ENCODE results near the gene RBCK1. TPM values are rescaled to one million over a fixed set of nuclear protein-coding genes. Genes with fewer than 3 reads are reported as not detected.

The RBCK1 gene
- total and polyA plus RNA-seq, 8 donors: 34.9 to 148 (median 44.7) TPM

DNA sequence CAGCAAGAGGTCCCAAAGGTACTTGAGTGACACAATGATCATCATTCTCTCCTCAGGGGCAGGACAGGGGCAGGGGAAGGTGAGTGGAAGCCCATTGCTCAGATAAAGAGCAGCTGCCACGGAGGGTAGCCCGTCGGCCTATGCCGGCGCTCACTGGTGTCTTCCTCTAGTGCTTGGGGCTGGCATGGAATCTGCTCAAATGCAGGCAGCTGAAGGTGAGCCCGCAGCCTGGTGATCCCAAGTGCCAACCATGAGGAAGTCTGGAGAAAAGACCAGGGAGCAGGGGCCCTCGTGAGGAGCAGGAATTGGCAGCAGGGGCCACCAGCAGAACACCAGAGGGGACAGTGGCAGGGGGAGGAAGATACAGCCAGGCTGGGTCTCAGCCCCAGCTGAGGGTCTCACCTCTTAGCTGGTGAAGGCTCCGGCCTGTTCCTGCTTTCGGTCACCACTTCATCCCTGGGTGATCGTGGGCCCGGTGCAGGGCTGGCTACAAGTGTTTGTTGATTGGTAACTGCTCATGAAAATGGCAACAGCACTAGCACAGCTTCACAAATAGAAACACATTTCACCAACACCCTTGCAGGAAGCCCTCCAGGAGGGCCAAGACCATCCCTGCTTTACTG, 24.7 kb downstream of the RBCK1 start:
- TF ChIP-seq, protein P1, sequence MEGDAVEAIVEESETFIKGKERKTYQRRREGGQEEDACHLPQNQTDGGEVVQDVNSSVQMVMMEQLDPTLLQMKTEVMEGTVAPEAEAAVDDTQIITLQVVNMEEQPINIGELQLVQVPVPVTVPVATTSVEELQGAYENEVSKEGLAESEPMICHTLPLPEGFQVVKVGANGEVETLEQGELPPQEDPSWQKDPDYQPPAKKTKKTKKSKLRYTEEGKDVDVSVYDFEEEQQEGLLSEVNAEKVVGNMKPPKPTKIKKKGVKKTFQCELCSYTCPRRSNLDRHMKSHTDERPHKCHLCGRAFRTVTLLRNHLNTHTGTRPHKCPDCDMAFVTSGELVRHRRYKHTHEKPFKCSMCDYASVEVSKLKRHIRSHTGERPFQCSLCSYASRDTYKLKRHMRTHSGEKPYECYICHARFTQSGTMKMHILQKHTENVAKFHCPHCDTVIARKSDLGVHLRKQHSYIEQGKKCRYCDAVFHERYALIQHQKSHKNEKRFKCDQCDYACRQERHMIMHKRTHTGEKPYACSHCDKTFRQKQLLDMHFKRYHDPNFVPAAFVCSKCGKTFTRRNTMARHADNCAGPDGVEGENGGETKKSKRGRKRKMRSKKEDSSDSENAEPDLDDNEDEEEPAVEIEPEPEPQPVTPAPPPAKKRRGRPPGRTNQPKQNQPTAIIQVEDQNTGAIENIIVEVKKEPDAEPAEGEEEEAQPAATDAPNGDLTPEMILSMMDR (IDR thresholded peaks at IDR 0.05): no peak
- Histone ChIP-seq H3K9me3 (no peaks in the 10 kb centered on the region), H3K36me3 (peaks cover 0 to 27% (median 8%) of the 10 kb centered on the region in 3 donors), H3K27me3 (no peaks in the 10 kb centered on the region), H3K4me1 (no peaks in the 10 kb centered on the region), H3K27ac (no peak overlapping the region), H3K4me3 (no peak overlapping the region)
- ATAC-seq (no peak), DNase-seq (peak in 1 of 6 donors; percentile 40), FAIRE-seq (no peak)
- intact Hi-C loops (cut with DNase I): loop anchor here in 2 of 3 donors (10.0 kb wide), 1 partner anchor 78 kb away; no protein-coding TSS in a partner anchor
- WGBS, 2 donors: 88 to 89% methylated on average over 11 of the region's 11 CpGs

DNA sequence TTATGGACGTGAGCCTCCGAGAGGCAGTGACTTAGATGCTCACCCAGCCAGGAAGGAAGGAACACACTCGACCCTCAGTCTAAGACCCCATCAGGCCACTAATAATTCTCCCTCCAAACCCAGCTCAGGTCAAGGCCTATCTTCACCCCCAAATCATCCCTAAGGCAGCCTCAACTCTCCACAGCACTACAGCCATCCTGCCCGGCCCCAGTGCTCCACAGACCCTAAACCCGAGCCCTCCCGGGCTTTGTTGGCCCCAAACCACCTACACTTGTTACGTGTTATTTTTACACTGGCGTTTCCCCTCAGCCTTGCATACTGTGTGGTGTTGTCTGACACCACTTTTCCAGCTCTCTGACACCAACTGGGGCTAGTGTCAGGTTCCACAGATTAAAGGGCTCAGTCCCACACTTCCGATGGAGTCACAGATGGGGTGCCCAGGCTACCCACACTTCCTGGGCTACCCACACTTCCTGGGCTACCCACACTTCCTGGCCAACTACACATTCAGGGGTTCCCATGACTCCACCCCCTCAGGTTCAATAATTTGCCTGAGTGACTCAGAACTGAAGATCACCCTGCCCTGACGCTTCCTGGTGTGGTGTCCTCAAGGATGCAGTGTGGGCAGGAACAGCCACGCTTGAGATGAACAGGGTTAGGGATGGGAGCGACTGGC, 25.3 kb downstream of the RBCK1 start:
- H3K4me1 ChIP-seq: no peaks in the 10 kb centered on the region
- H3K27me3 ChIP-seq: no peaks in the 10 kb centered on the region
- 82 to 87% methylated on average over 12 of the region's 12 CpGs for WGBS, 2 donors
- intact Hi-C loops (cut with DNase I): loop anchor here in 2 of 3 donors (10.0 kb wide), 1 partner anchor 79 kb away; no protein-coding TSS in a partner anchor
- no peak overlapping the region for H3K27ac ChIP-seq
- ATAC-seq (no peak), FAIRE-seq (no peak), DNase-seq (peak in 1 of 6 donors; percentile 44)
- H3K4me3 ChIP-seq: no peak overlapping the region
- H3K9me3 ChIP-seq: no peaks in the 10 kb centered on the region
- TF ChIP-seq, protein P1 (IDR thresholded peaks at IDR 0.05): no peak
- peaks cover 4 to 34% (median 8%) of the 10 kb centered on the region in 3 donors for H3K36me3 ChIP-seq

DNA sequence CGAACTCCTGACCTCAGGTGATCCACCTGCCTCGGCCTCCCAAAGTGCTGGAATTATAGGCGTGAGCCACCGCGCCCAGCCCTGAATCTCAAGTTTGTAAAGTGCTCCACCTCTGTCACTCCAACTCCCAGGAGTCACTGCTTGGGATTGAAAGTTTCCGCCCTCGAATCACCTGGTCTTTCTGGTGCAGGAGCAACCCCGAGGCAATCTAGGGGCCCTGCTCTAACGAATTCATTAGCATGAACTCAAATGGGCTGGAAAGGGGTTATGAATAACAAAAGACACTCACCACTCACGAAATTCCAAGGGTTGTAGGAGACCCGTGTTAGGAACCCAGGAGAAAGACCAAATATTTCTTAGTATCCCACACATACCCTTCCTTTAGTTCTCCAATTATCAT, 26.1 kb downstream of the RBCK1 start:
- no peak for FAIRE-seq
- DNase-seq: peak in 1 of 6 donors; percentile 21
- TF ChIP-seq, protein P1 (IDR thresholded peaks at IDR 0.05): no peak
- Histone ChIP-seq H3K27ac (no peak overlapping the region), H3K9me3 (no peaks in the 10 kb centered on the region), H3K27me3 (no peaks in the 10 kb centered on the region), H3K4me3 (no peak overlapping the region), H3K4me1 (no peaks in the 10 kb centered on the region), H3K36me3 (peaks cover 4 to 42% (median 8%) of the 10 kb centered on the region in 3 donors)
- no peak for ATAC-seq
- WGBS, 2 donors: 83 to 84% methylated on average over 10 to 11 of the region's 11 CpGs
- intact Hi-C loops (cut with DNase I): loop anchor here in 2 of 3 donors (10.0 kb wide), 1 partner anchor 79 kb away; no protein-coding TSS in a partner anchor

DNA sequence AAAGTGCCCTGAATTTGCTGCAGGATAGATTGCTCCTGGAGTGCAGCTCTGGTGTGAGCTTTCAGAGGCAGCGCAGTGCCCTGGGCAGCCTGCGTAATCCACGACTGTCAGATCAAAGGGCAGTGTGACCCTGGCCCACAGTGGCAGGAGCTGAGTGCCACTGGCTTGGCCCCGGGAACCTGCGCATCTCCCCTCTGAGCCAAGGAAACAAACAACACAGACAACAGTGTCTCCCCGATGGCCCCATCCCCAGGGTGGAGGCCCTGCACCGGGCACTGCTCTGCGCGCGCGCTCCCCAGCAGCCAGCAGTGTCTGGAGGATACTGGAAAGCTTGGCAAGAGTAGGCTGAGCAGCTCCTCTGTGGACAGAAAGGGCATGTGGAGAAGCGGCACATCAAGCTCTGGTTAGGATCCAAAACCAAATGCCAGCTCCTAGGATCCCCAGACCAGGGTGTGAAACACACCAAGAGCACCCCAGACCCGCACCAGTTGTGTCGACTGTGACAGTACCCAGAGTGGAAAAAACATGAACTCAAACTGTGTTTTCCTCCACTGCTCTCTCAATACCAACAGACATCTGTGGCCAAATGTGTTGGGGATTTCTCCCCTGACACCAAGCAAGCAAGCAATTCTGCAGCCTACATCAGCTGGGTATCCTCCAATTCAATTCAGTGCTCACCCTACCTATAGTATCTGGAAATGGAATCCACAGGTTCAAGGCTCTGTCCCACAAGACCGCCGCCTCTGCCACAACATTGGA, 26.7 kb downstream of the RBCK1 start:
- 88 to 91% methylated on average over 16 of the region's 16 CpGs for WGBS, 2 donors
- peak in 2 of 6 donors; percentile 6 to 35 for DNase-seq

More for the DNA sequence above, 26.7 kb downstream of the RBCK1 start:
- no peaks in the 10 kb centered on the region for H3K4me1 ChIP-seq
- H3K27ac ChIP-seq: no peak overlapping the region
- no peak for ATAC-seq
- TF ChIP-seq, protein P1 (IDR thresholded peaks at IDR 0.05): no peak
- H3K36me3 ChIP-seq: peaks cover 4 to 48% (median 9%) of the 10 kb centered on the region in 3 donors
- H3K4me3 ChIP-seq: no peak overlapping the region
- intact Hi-C loops (cut with DNase I): loop anchor here in 2 of 3 donors (10.0 kb wide), 1 partner anchor 80 kb away; no protein-coding TSS in a partner anchor
- no peak for FAIRE-seq
- H3K9me3 ChIP-seq: no peaks in the 10 kb centered on the region
- H3K27me3 ChIP-seq: no peaks in the 10 kb centered on the region
